GM21447 (cell line): ENCODE data around the gene IMMP2L.

Experiments
- ATAC-seq: cut with Tn5 transposase; IDR thresholded peaks from one replicate; pipeline ENCODE4 v1.9.1; 2021; ENCODE audit not compliant: unreplicated experiment

Gene IMMP2L

GRCh38 chr7:111113263-111114017, 448.9 kb downstream of the IMMP2L start:
- no peak for ATAC-seq

DNA sequence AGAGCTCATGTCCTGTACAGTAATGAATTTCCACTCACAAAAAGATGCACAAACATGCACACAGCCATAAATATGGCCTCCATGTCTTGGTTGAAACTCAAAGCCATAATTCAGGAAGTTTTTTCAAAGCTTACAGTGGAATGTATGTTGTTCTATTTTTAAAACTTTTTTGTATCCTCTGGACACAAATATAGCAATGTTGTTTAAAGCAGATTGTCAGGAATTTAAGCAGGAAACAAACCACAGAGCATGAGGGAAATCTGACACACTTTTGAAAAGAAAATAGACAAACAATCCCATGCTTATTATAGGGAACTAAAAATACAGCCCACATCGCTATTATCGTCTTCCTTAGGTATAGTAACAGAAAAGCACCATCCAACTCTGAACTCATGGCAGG, 449.9 kb downstream of the IMMP2L start:
- no peak for ATAC-seq

GRCh38 chr7:111108496-111108895, 453.8 kb downstream of the IMMP2L start:
- ATAC-seq = no peak

DNA sequence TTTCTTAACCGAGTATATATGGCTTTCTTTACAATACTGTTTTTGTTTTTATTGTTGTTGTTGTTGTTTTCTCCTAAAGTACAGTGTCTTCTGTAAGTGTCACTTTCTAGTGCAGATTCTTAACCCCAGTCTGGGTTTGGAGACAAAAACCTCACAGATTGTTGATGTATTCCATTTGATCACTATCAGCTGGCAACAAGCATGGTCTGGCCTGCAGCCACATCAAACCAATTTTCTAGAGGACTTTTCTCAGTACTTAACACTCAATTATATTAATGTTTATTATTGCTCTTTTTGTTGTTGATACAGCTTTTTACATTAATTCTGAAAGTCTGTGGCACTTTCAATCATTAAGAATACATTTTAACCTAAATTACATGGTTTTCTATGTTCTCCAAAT, 454.3 kb downstream of the IMMP2L start:
- no peak for ATAC-seq

DNA sequence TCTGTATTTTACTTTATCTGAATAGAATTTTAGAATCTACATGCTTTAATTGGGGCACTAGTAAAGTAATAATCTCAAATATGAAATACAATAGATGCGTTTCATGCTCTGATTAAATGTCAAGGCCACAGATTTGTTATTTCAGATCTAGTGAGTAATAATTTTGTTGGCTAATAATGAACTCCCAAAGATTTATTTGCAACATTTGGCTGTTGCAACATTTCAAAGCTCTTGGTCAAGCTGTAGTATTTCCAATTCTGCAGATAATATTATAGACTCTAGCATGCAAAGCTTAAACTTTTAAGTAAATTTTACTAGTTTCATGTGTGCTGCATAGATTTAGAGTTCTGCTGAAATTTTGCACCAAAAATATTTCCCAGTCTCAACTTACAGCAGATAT, 454.7 kb downstream of the IMMP2L start:
- no peak for ATAC-seq

DNA sequence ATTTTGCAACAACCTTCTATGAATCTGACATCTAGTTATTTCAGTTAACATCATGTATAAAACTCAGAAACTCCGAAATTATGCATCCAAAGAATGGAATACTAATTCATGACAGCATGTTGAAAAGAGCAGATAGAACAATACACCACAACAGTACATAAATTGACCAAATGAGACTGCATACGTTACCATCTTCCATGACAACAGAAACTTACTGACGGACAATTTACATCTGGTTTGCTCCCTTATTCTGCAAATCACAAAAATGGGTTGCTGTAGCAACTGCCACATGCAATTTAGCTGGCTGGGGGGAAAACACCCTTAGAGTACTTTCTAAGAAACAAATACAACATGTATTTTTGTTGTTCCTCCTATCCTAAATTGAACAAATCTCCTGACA, 457.0 kb downstream of the IMMP2L start:
- no peak for ATAC-seq

- peak; percentile 49 for ATAC-seq
Measured at GRCh38 chr7:111104710-111105109, 457.6 kb downstream of the IMMP2L start.

DNA sequence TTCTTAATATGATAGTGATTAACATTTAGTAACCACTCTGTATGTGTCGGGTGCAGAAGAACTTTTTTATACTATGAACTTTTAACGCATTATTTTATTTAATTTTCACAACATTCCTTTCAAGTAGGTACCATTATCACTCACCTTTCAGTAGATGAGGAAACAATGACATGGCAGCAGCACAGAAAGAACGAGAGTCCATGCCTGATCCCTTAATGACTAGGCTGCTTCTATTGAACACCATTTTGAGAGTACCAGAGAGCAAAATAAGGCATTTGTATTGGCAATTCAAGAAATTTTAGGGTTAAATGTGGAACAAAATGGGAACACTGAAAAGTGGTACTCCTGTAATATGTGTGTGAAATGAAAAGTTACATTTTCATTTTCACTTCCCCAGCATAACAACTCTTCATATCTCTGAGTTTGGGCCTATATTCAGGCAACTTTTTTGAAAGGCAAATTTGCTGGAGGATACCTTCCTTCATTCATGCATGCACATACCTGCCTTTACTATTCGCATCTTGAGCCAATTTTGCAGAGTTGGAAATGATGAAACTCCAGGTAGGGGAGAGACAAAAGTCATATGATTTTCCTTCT, 458.5 kb downstream of the IMMP2L start:
- ATAC-seq = peak; percentile 68

- no peak for ATAC-seq
Measured at GRCh38 chr7:111103136-111103535, 459.2 kb downstream of the IMMP2L start.

- no peak for ATAC-seq
Measured at GRCh38 chr7:111101856-111102646, 460.2 kb downstream of the IMMP2L start.

GRCh38 chr7:111098926-111099250, 463.4 kb downstream of the IMMP2L start:
- no peak for ATAC-seq

GRCh38 chr7:111098011-111098925, 464.0 kb downstream of the IMMP2L start:
- peak; percentile 90 for ATAC-seq

DNA sequence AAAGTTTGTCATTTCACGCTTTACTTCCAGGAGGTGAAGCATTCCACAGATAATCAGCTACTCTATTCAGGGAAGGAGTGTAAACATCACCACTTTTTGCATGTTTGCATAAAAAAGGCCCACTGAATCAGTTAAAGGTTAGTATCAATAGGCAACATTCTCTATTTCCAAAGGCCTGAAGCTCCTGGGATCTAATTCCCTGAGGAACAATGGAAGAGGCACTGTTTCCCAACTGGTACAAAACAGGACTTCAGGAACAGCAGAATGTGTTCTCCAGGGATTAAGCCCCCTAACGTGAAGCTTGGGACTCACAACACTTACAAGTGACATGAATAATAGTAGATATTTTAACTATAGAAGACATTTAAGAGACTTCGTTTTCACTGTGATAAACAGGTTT, 465.3 kb downstream of the IMMP2L start:
- ATAC-seq = no peak

DNA sequence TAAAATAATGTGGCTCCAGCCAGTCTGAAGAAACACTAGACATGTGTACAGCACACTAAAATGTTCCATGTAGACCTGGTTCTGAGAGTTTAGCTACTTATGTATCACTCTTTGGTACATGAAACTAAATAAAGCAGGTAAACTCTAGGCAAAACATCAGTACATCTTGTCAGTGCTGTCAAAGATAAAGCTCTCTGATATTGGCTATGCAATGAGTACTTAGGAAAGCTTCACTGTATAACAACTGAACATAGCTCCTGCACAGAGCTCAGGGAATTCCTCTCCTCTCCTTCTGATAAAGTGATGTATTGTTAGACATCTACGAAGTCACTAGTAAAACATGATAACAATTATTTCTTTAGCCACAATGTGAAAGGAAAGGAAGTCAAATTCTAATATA, 467.9 kb downstream of the IMMP2L start:
- ATAC-seq = no peak

DNA sequence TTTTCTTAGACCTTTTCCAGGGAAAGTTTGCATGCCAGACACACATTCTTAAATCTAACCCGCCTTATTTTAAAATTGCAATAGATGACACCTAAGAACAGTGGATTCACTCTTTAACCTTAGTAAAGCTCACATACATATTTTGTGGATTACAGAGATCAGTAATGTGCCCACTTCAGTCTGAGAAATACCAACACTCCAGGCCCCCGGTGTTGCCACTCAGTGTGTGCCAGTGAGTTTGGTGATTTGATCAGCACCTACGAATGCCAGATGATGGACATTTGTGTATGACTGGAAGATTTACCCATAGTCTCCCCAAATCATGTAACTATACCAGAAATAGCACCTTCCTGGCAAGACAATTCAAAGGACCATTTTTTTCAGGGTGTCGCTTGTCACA, 468.8 kb downstream of the IMMP2L start:
- no peak for ATAC-seq

DNA sequence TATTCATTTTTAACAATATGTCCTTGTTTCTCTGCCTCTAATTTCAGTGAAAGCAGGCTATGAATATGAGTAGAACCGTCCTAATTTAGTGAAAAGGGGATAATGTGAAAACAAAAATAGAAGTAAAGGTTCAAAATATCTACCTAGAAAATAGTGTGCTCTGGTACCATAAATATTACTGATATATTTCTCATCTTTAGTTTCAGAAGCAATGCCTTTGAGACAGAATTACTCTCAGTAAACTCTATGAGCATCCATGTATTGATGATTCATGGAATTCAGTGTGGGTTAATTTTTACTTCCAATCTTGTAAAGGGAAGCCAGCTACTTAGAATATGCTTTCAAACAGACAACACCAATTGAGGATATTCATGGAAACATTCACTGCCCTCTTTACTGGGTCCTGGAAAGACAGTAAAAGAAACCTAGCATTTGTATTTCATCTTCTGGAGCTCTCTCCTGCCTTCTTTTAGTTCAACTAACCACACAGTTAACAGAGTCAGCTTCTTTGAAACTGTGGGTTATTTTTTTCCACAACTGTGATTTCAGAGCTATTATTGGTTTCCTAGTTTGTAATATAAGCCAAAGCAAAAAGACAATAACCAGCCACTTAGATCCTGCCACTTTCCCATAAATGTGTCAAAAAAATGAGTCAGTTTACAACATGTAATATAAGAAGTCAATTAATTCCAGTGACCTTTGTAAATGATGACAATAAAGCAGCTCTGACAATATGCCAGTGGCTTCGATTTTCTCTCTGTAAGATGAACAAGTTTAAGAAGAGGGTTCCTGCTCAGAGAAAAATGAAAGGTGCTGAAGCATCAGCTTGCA, 469.7 kb downstream of the IMMP2L start:
- ATAC-seq = no peak

GRCh38 chr7:111091593-111092358, 470.5 kb downstream of the IMMP2L start:
- ATAC-seq = no peak

GRCh38 chr7:111090846-111091245, 471.4 kb downstream of the IMMP2L start, which contains the start of gene LRRN3:
LRRN3 (plus strand) TSS chr7:111091127; CDS start chr7:111122773, 31,646 bp downstream.
- no peak for ATAC-seq

DNA sequence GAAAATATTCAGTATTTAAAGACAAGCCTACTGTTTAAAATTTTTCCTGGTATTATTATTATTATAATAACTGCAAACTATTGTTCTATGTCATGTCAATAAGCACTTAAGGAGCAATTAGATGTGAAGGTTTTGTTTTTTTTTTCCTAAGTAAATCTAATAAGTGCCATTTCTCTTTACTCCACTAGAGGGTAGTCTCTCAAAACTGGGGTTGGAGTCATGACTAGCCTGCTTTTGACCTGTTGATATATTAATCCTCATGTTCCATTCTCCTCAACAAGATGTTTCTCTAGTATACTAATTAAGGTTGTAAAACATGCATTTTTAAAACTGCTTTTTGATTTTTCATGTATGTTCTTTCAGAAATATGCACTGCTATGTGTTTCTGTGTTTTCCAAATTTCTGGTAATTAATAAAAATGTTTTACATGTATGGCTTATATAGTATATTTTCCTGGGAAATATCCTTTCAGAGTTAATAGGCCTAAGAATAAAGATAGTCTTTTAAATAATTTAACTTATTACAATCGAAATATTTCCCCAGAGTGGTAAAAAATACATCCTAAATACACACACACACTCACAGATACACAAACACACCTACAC, 472.4 kb downstream of the IMMP2L start:
- no peak for ATAC-seq
